ENCODE measurements around the gene PCGF3.
"Not testable (repeated sequence)": the region's sequence is repeated elsewhere in the genome, so short reads cannot be mapped to it uniquely, and the experiment has no call there.

The PCGF3 gene

GRCh38 chr4:734951-735350, 29.3 kb downstream of the PCGF3 start:
- no peak for TF ChIP-seq CTCF (IDR thresholded peaks at IDR 0.05; ENCODE audit: insufficient read depth, low read depth, low read length, missing control alignments)
- no peak for DNase-seq (ENCODE audit: low read depth)
- no peak overlapping the region for H3K4me3 ChIP-seq (ENCODE audit: low read length)

GRCh38 chr4:735583-735982, 30.0 kb downstream of the PCGF3 start:
- DNase-seq (ENCODE audit: low read depth), result no peak
- no peak for TF ChIP-seq CTCF (IDR thresholded peaks at IDR 0.05; ENCODE audit: insufficient read depth, low read depth, low read length, missing control alignments)
- H3K4me3 ChIP-seq (ENCODE audit: low read length), result no peak overlapping the region

- not testable (repeated sequence) for DNase-seq (ENCODE audit: low read depth)
Measured at GRCh38 chr4:736561-736960, 30.9 kb downstream of the PCGF3 start.

GRCh38 chr4:738781-739280, 33.2 kb downstream of the PCGF3 start:
- no peak for TF ChIP-seq CTCF (IDR thresholded peaks at IDR 0.05; ENCODE audit: insufficient read depth, low read depth, low read length, missing control alignments)
- no peak overlapping the region for H3K4me3 ChIP-seq (ENCODE audit: low read length)
- no peak for DNase-seq (ENCODE audit: low read depth)

More at GRCh38 chr4:736561-736960, 30.9 kb downstream of the PCGF3 start:
- H3K4me3 ChIP-seq (ENCODE audit: low read length), result not testable (repeated sequence)

- H3K4me3 ChIP-seq (ENCODE audit: low read length), result no peak overlapping the region
- DNase-seq (ENCODE audit: low read depth), result no peak
- no peak for TF ChIP-seq CTCF (IDR thresholded peaks at IDR 0.05; ENCODE audit: insufficient read depth, low read depth, low read length, missing control alignments)
Measured at GRCh38 chr4:739569-739968, 33.9 kb downstream of the PCGF3 start.

- DNase-seq (ENCODE audit: low read depth), result no peak
- no peak overlapping the region for H3K4me3 ChIP-seq (ENCODE audit: low read length)
- no peak for TF ChIP-seq CTCF (IDR thresholded peaks at IDR 0.05; ENCODE audit: insufficient read depth, low read depth, low read length, missing control alignments)
Measured at GRCh38 chr4:740011-740410, 34.4 kb downstream of the PCGF3 start.

- no peak for DNase-seq (ENCODE audit: low read depth)
- TF ChIP-seq CTCF (IDR thresholded peaks at IDR 0.05; ENCODE audit: insufficient read depth, low read depth, low read length, missing control alignments), result no peak
- H3K4me3 ChIP-seq (ENCODE audit: low read length), result no peak overlapping the region
Measured at GRCh38 chr4:740656-741282, 35.1 kb downstream of the PCGF3 start.
